Erythroblast (primary cell): ENCODE results near the gene ADARB2.

ENCODE experiments used
- DNase-seq, 2 experiments: peaks; one replicate each; lab custom pipeline; 2025; lab: John Stamatoyannopoulos, UW
- GATA1 ChIP-seq: IDR thresholded peaks from 2 replicates; pipeline ENCODE4 v1.6.1; 2011; ENCODE audit warnings: low read depth, mild to moderate bottlenecking, control low read depth, low read length, moderate library complexity
- POLR2A ChIP-seq: IDR thresholded peaks from 2 replicates; pipeline ENCODE4 v1.6.1; 2011; ENCODE audit warnings: mild to moderate bottlenecking, low read length

The ADARB2 gene

GRCh38 chr10:1608851-1609647 is 128.3 kb downstream of the ADARB2 start:
- DNase-seq = no peak
- no peak for TF ChIP-seq POLR2A

GRCh38 chr10:1608408-1608807 is 128.9 kb downstream of the ADARB2 start:
- no peak for TF ChIP-seq GATA1
- TF ChIP-seq POLR2A = no peak
- no peak for DNase-seq

- no peak for DNase-seq
- no peak for TF ChIP-seq POLR2A
- TF ChIP-seq GATA1 = no peak
These were observed 129.9 kb downstream of the ADARB2 start for GRCh38 chr10:1607466-1607865.

GRCh38 chr10:1605999-1606940 is 131.1 kb downstream of the ADARB2 start:
- DNase-seq = no peak
- TF ChIP-seq GATA1 (no peak), POLR2A (no peak)

- DNase-seq = no peak
- TF ChIP-seq GATA1 (no peak), POLR2A (no peak)
These were observed 132.2 kb downstream of the ADARB2 start for GRCh38 chr10:1605121-1605520.

GRCh38 chr10:1604246-1604645 is 133.1 kb downstream of the ADARB2 start:
- no peak for TF ChIP-seq POLR2A
- TF ChIP-seq GATA1 = no peak
- DNase-seq = no peak

GRCh38 chr10:1603181-1603580 is 134.1 kb downstream of the ADARB2 start:
- no peak for DNase-seq
- TF ChIP-seq GATA1 (no peak), POLR2A (no peak)

GRCh38 chr10:1602037-1602484 is 135.3 kb downstream of the ADARB2 start:
- TF ChIP-seq GATA1 (no peak), POLR2A (no peak)
- DNase-seq = no peak

- DNase-seq = no peak
- TF ChIP-seq GATA1 = no peak
- TF ChIP-seq POLR2A = no peak
These were observed 135.9 kb downstream of the ADARB2 start for GRCh38 chr10:1601406-1601805.

- DNase-seq = no peak
- no peak for TF ChIP-seq GATA1
- no peak for TF ChIP-seq POLR2A
These were observed 136.5 kb downstream of the ADARB2 start for GRCh38 chr10:1600861-1601260.

GRCh38 chr10:1598393-1599153 is 138.8 kb downstream of the ADARB2 start:
- TF ChIP-seq POLR2A (no peak), GATA1 (no peak)
- no peak for DNase-seq

- DNase-seq = no peak
- TF ChIP-seq POLR2A = no peak
- no peak for TF ChIP-seq GATA1
These were observed 139.8 kb downstream of the ADARB2 start for GRCh38 chr10:1597370-1598146.

GRCh38 chr10:1596482-1597099 is 140.7 kb downstream of the ADARB2 start:
- DNase-seq = no peak
- no peak for TF ChIP-seq POLR2A
- no peak for TF ChIP-seq GATA1

GRCh38 chr10:1595726-1596125 is 141.6 kb downstream of the ADARB2 start:
- no peak for DNase-seq
- TF ChIP-seq POLR2A (no peak), GATA1 (no peak)
